Activated naive CD8-positive, alpha-beta T cell treated with anti-CD3 and anti-CD28 coated beads, Interleukin-2, amount 50 U/mL, for 24 hours (primary cell): ENCODE data around the gene ACVR1.

Experiments used
- ATAC-seq: fragments of 150-1000 bp; cut with Tn5 transposase; one replicate; pipeline ENCODE4 v1.10.0; 2021
- DNase-seq: peaks from one replicate; pipeline ENCODE4 v3.0.0; 2021
- H3K27ac Mint-ChIP-seq: one replicate; pipeline ENCODE4 v1.8.0; 2021; ENCODE audit warnings: mild to moderate bottlenecking, mixed read lengths
- H3K27me3 Mint-ChIP-seq: one replicate; pipeline ENCODE4 v1.8.0; 2021; ENCODE audit warnings: mixed read lengths
- H3K36me3 Mint-ChIP-seq: one replicate; pipeline ENCODE4 v1.8.0; 2021; ENCODE audit warnings: low read depth, mixed read lengths
- H3K4me1 Mint-ChIP-seq: one replicate; pipeline ENCODE4 v1.8.0; 2021; ENCODE audit warnings: mixed read lengths
- H3K4me3 Mint-ChIP-seq: one replicate; pipeline ENCODE4 v1.8.0; 2021; ENCODE audit warnings: mild to moderate bottlenecking, moderate library complexity, mixed read lengths
- H3K9me3 Mint-ChIP-seq: one replicate; pipeline ENCODE4 v1.8.0; 2021; ENCODE audit warnings: mixed read lengths

Gene ACVR1

DNA sequence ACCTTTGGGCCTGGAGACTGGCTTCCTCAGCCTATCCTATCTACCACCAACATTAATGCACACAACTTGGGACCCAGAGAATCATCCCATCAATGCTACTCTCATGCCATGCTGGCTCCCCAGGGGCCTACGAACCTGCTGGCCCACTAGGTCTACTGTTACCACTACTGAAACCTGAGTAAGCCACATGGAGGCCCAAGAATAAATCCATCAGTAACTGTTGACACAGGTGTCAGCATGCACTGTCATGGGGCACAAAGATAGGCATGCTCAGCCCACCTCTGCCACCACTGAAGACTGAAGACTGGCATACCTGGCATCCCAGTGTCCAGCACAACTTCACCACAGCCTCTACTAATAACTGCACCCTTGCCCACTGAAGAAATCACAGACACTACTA lies 176.3 kb downstream of the ACVR1 start:
- Mint-ChIP-seq H3K4me3 (no peak overlapping the region), H3K27me3 (no peaks in the 10 kb centered on the region), H3K36me3 (no peaks in the 10 kb centered on the region), H3K9me3 (peaks cover 19% of the 10 kb centered on the region), H3K27ac (no peak overlapping the region), H3K4me1 (no peaks in the 10 kb centered on the region)
- ATAC-seq = no peak
- no peak for DNase-seq

DNA sequence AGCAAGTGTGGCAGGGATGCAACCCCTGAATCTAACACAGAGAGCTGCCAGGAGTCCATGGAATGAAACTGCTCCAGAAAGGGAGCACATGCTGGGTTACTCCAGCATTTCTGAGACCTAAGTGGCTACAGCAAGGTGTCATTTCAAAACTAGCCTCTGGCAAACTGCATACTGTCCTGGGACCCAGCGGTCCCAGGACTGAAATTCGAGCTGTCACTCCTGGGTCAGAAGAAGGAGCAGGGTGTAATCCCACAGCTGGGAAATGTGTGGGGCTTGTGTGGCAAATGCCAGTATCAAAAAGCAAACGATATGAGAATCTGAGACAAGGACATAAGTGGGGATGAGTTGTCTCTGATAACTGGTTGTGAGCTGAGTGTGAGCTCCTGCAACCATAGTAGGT lies 177.1 kb downstream of the ACVR1 start:
- Mint-ChIP-seq H3K36me3 (no peaks in the 10 kb centered on the region), H3K27ac (no peak overlapping the region), H3K4me1 (no peaks in the 10 kb centered on the region), H3K27me3 (no peaks in the 10 kb centered on the region), H3K4me3 (no peak overlapping the region), H3K9me3 (peaks cover 19% of the 10 kb centered on the region)
- ATAC-seq = no peak
- no peak for DNase-seq

DNA sequence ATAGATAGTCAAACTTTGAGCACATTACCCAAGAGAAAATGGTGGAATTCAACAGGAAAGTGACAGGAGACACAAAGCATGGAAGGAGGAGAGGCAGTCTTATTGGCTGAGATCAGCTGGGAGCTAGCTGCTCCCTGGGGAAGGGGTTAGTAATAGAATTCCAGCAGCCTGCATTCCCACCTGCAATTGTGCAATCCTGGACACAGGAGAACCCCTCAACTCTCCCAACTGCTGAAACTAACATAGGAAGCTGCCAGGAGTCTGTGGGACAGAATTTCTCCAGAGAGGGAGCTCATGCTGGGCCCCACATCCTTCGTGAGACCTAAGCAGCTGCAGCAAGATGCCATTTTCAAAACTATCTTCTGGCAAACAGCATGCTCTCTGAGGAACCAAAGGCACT lies 177.7 kb downstream of the ACVR1 start:
- ATAC-seq (no peak), DNase-seq (no peak)
- no peaks in the 10 kb centered on the region for H3K27me3 Mint-ChIP-seq
- H3K4me1 Mint-ChIP-seq = no peaks in the 10 kb centered on the region
- H3K4me3 Mint-ChIP-seq = no peak overlapping the region
- no peak overlapping the region for H3K27ac Mint-ChIP-seq
- H3K36me3 Mint-ChIP-seq = no peaks in the 10 kb centered on the region
- H3K9me3 Mint-ChIP-seq = peaks cover 19% of the 10 kb centered on the region

DNA sequence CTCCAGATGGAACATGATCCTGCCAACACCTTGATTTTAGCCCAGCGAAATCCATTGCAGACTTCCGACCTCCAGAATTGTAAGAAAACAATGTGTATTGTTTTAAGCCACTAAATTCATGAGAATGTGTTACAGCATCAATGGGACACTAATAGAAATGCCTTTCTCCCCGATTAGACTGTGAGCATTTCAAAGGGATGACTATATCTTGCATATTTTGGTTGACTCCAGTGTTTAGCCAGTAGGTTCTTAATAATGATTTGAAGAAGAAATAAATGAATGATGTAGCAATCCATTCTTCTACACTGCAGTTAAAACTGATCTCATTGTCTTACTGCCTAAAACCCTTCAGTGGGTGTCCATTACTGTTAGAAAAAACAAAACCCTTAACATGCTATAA lies 180.1 kb downstream of the ACVR1 start:
- H3K9me3 Mint-ChIP-seq = peaks cover 12% of the 10 kb centered on the region
- DNase-seq (no peak), ATAC-seq (no peak)
- H3K27ac Mint-ChIP-seq = no peak overlapping the region
- H3K4me3 Mint-ChIP-seq = no peak overlapping the region
- H3K4me1 Mint-ChIP-seq = no peaks in the 10 kb centered on the region
- no peaks in the 10 kb centered on the region for H3K27me3 Mint-ChIP-seq
- no peaks in the 10 kb centered on the region for H3K36me3 Mint-ChIP-seq

DNA sequence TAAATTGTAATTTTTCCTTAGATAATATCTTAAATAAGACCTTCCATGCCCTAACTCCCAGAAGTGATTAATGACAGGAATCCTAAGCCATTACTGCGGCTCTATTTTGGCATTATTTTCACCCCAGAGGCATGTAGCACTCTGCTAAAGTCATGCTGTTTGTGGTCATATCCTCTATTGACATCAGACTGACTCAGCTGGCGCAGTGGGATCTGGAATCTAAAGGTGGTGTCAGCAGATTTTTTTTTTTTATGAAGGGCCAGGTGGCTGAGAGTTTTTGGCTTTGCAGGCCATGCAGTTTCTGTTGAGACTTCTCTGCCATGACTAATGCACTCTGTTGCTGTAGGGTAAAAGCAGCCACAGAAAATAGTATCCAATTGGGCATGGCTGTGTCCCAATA lies 183.4 kb downstream of the ACVR1 start:
- H3K9me3 Mint-ChIP-seq = no peaks in the 10 kb centered on the region
- no peaks in the 10 kb centered on the region for H3K27me3 Mint-ChIP-seq
- H3K36me3 Mint-ChIP-seq = no peaks in the 10 kb centered on the region
- no peak overlapping the region for H3K27ac Mint-ChIP-seq
- H3K4me1 Mint-ChIP-seq = no peaks in the 10 kb centered on the region
- ATAC-seq = no peak
- H3K4me3 Mint-ChIP-seq = no peak overlapping the region
- no peak for DNase-seq

DNA sequence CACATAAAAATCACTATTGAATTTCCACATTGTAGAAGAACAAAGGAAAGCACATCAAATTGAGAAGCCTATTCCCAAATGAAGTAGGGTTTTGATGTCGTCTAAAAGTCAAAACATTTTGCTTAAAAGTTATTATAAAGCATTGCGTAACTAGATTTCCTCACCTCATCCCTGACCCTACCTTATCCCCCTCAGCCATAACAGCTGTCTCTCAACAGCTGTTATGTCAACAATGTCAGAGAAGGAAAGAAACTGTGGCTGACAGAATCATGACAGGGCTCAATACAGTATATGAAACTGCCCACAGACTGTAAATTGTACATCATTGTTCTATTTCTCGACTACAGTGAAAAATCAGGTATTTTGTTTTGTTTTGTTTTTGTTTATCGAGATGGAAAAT lies 184.4 kb downstream of the ACVR1 start:
- no peak overlapping the region for H3K27ac Mint-ChIP-seq
- peaks cover 3% of the 10 kb centered on the region for H3K27me3 Mint-ChIP-seq
- no peaks in the 10 kb centered on the region for H3K9me3 Mint-ChIP-seq
- no peaks in the 10 kb centered on the region for H3K36me3 Mint-ChIP-seq
- H3K4me1 Mint-ChIP-seq = no peaks in the 10 kb centered on the region
- H3K4me3 Mint-ChIP-seq = no peak overlapping the region
- ATAC-seq (no peak), DNase-seq (no peak)

DNA sequence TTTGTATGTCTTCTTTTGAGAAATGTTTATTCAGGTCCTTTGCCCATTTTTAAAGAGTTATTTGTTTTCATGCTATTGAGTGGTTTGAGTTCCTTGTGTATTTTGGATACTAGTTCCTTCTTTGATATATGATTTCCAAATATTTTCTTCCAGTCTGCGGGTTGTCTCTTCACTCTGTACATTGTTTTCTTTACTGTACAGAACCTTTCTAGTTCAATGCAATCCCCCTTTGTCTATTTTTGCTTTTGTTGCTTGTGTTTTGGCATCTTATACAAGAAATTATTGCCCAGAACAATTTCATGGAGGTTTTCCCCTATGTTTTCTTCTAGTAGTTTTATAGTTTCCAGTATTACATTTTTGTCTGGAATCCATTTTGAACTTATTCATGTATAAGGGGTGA lies 185.0 kb downstream of the ACVR1 start:
- no peak for ATAC-seq
- no peak overlapping the region for H3K27ac Mint-ChIP-seq
- H3K27me3 Mint-ChIP-seq = peaks cover 3% of the 10 kb centered on the region
- H3K36me3 Mint-ChIP-seq = no peaks in the 10 kb centered on the region
- no peak for DNase-seq
- no peaks in the 10 kb centered on the region for H3K9me3 Mint-ChIP-seq
- no peaks in the 10 kb centered on the region for H3K4me1 Mint-ChIP-seq
- H3K4me3 Mint-ChIP-seq = no peak overlapping the region
